HG03521 (cell line): ENCODE results near the gene ESPL1.

Source experiments
- ATAC-seq: cut with Tn5 transposase; IDR thresholded peaks from one replicate; pipeline ENCODE4 v1.9.1; 2021; ENCODE audit warnings: mild to moderate bottlenecking, moderate library complexity; ENCODE audit not compliant: unreplicated experiment

The ESPL1 gene

GRCh38 chr12:53333845-53334244, 65.7 kb downstream of the ESPL1 start:
- no peak for ATAC-seq

GRCh38 chr12:53334822-53335221, 66.7 kb downstream of the ESPL1 start:
- no peak for ATAC-seq

- no peak for ATAC-seq
Observed at GRCh38 chr12:53336181-53336681, 68.1 kb downstream of the ESPL1 start, which contains the start of gene SP7. SP7 (minus strand) TSS chr12:53336354; CDS start chr12:53335646, 708 bp downstream.

GRCh38 chr12:53338017-53338416, 69.9 kb downstream of the ESPL1 start:
- ATAC-seq: no peak

- no peak for ATAC-seq
Observed at GRCh38 chr12:53338916-53339315, 70.8 kb downstream of the ESPL1 start.

GRCh38 chr12:53340398-53340797, 72.3 kb downstream of the ESPL1 start:
- no peak for ATAC-seq
